BLaER1 treated with 17β-estradiol and CSF1 and Interleukin-3, amounts not matched to agents 10 nM and 100 nM (cell line): ENCODE results near the gene SRSF11.

ENCODE experiments used
- H3K27ac ChIP-seq, 11 experiments: shearing (Covaris generic); formaldehyde crosslinking; 2 replicates each; pipeline ENCODE4 v1.8.1; 2022
- H3K27me3 ChIP-seq, 11 experiments: shearing (Covaris generic); formaldehyde crosslinking; 2 replicates each; pipeline ENCODE4 v1.8.1; 2022
- H3K36me3 ChIP-seq, 11 experiments: shearing (Covaris generic); formaldehyde crosslinking; 2 replicates each; pipeline ENCODE4 v1.8.1; 2022
- H3K4me1 ChIP-seq, 10 experiments: shearing (Covaris generic); formaldehyde crosslinking; 2 replicates each; pipeline ENCODE4 v1.8.1; 2022
- H3K4me2 ChIP-seq, 11 experiments: shearing (Covaris generic); formaldehyde crosslinking; 2 replicates each; pipeline ENCODE4 v1.8.1; 2022
- H3K4me3 ChIP-seq, 10 experiments: shearing (Covaris generic); formaldehyde crosslinking; 2 replicates each; pipeline ENCODE4 v1.8.1; 2022
- H3K9ac ChIP-seq, 11 experiments: shearing (Covaris generic); formaldehyde crosslinking; 2 replicates each; pipeline ENCODE4 v1.8.1; 2022
- H3K9me3 ChIP-seq, 11 experiments: shearing (Covaris generic); formaldehyde crosslinking; replicated peaks in 1 of 11; 2 replicates each; pipeline ENCODE4 v1.8.1; 2022
- H4K20me1 ChIP-seq, 11 experiments: shearing (Covaris generic); formaldehyde crosslinking; 2 replicates each; pipeline ENCODE4 v1.8.1; 2022
- Cebpa-rat ChIP-seq, 11 experiments: shearing (Covaris generic); IDR thresholded peaks; 2 replicates each; pipeline ENCODE4 v1.8.1; 2022

SRSF11 gene

GRCh38 chr1:70278710-70279109 is 57.5 kb downstream of the SRSF11 start:
- TF ChIP-seq Cebpa-rat (IDR thresholded peaks at IDR 0.05) = no peak
- H3K4me2 ChIP-seq = no peak overlapping the region
- no peaks in the 10 kb centered on the region for H3K27me3 ChIP-seq
- peaks cover 28 to 96% (median 59%) of the 10 kb centered on the region in 11 experiments for H3K36me3 ChIP-seq
- no peaks in the 10 kb centered on the region for H3K4me1 ChIP-seq
- H3K27ac ChIP-seq = no peak overlapping the region
- peaks cover 0 to 5% (median 0%) of the 10 kb centered on the region in 11 experiments; a peak in 2 of 22 replicates for H4K20me1 ChIP-seq
- no peak overlapping the region for H3K4me3 ChIP-seq
- no peaks in the 10 kb centered on the region for H3K9me3 ChIP-seq
- H3K9ac ChIP-seq = no peak overlapping the region

GRCh38 chr1:70284366-70284765 is 63.2 kb downstream of the SRSF11 start:
- Histone ChIP-seq H3K9me3 (no peaks in the 10 kb centered on the region), H4K20me1 (peaks cover 0 to 3% (median 0%) of the 10 kb centered on the region in 11 experiments; a peak in 2 of 22 replicates), H3K4me2 (no peak overlapping the region), H3K27ac (no peak overlapping the region), H3K36me3 (peaks cover 33 to 92% (median 46%) of the 10 kb centered on the region in 11 experiments; a peak in 21 of 22 replicates), H3K27me3 (no peaks in the 10 kb centered on the region), H3K4me3 (no peak overlapping the region), H3K4me1 (no peaks in the 10 kb centered on the region), H3K9ac (no peak overlapping the region)
- TF ChIP-seq Cebpa-rat (IDR thresholded peaks at IDR 0.05) = no peak

- Histone ChIP-seq H3K9me3 (no peaks in the 10 kb centered on the region), H3K9ac (no peak overlapping the region), H3K36me3 (peaks cover 43 to 92% (median 53%) of the 10 kb centered on the region in 11 experiments), H3K4me2 (no peak overlapping the region), H3K27me3 (no peaks in the 10 kb centered on the region), H3K27ac (no peak overlapping the region), H3K4me3 (no peak overlapping the region), H3K4me1 (no peaks in the 10 kb centered on the region), H4K20me1 (peaks cover 0 to 3% (median 0%) of the 10 kb centered on the region in 11 experiments; a peak in 1 of 22 replicates)
- no peak for TF ChIP-seq Cebpa-rat (IDR thresholded peaks at IDR 0.05)
Observed at GRCh38 chr1:70286453-70286852, 65.3 kb downstream of the SRSF11 start.

- no peaks in the 10 kb centered on the region for H3K27me3 ChIP-seq
Observed at GRCh38 chr1:70288166-70288565, 67.0 kb downstream of the SRSF11 start.

GRCh38 chr1:70290218-70290617 is 69.0 kb downstream of the SRSF11 start:
- no peak for TF ChIP-seq Cebpa-rat (IDR thresholded peaks at IDR 0.05)
- no peaks in the 10 kb centered on the region for H3K27me3 ChIP-seq
- no peak overlapping the region for H3K27ac ChIP-seq
- H3K9ac ChIP-seq = no peak overlapping the region
- H3K4me3 ChIP-seq = no peak overlapping the region
- H4K20me1 ChIP-seq = peaks cover 0 to 7% (median 0%) of the 10 kb centered on the region in 11 experiments; a peak in 3 of 22 replicates
- H3K36me3 ChIP-seq = peaks cover 65 to 94% (median 75%) of the 10 kb centered on the region in 11 experiments
- H3K4me2 ChIP-seq = no peak overlapping the region
- H3K9me3 ChIP-seq = no peaks in the 10 kb centered on the region
- H3K4me1 ChIP-seq = no peaks in the 10 kb centered on the region

More at GRCh38 chr1:70288166-70288565, 67.0 kb downstream of the SRSF11 start:
- Histone ChIP-seq H3K4me3 (no peak overlapping the region), H3K27ac (no peak overlapping the region), H3K4me1 (no peaks in the 10 kb centered on the region), H3K36me3 (peaks cover 47 to 92% (median 58%) of the 10 kb centered on the region in 11 experiments), H3K9ac (no peak overlapping the region), H3K9me3 (no peaks in the 10 kb centered on the region), H4K20me1 (peaks cover 0 to 3% (median 0%) of the 10 kb centered on the region in 11 experiments; a peak in 2 of 22 replicates), H3K4me2 (no peak overlapping the region)
- no peak for TF ChIP-seq Cebpa-rat (IDR thresholded peaks at IDR 0.05)

GRCh38 chr1:70293186-70293843 is 72.1 kb downstream of the SRSF11 start:
- Histone ChIP-seq H3K4me2 (no peak overlapping the region), H3K4me3 (no peak overlapping the region), H3K9me3 (no peaks in the 10 kb centered on the region), H3K27ac (no peak overlapping the region), H3K4me1 (no peaks in the 10 kb centered on the region), H3K9ac (no peak overlapping the region), H4K20me1 (peaks cover 0 to 7% (median 0%) of the 10 kb centered on the region in 11 experiments; a peak in 3 of 22 replicates), H3K27me3 (no peaks in the 10 kb centered on the region), H3K36me3 (peaks cover 71 to 97% (median 80%) of the 10 kb centered on the region in 11 experiments)
- TF ChIP-seq Cebpa-rat (IDR thresholded peaks at IDR 0.05) = no peak

GRCh38 chr1:70295749-70296148 is 74.6 kb downstream of the SRSF11 start:
- Histone ChIP-seq H3K4me3 (no peak overlapping the region), H3K9ac (no peak overlapping the region), H3K4me2 (no peak overlapping the region), H3K27me3 (no peaks in the 10 kb centered on the region), H3K36me3 (peaks cover 75 to 97% (median 83%) of the 10 kb centered on the region in 11 experiments), H3K9me3 (no peaks in the 10 kb centered on the region), H3K27ac (no peak overlapping the region), H3K4me1 (no peaks in the 10 kb centered on the region), H4K20me1 (peaks cover 0 to 7% (median 0%) of the 10 kb centered on the region in 11 experiments; a peak in 3 of 22 replicates)
- TF ChIP-seq Cebpa-rat (IDR thresholded peaks at IDR 0.05) = no peak

GRCh38 chr1:70299472-70299871 is 78.3 kb downstream of the SRSF11 start:
- Histone ChIP-seq H3K4me2 (no peak overlapping the region), H3K27ac (no peak overlapping the region), H3K9me3 (no peaks in the 10 kb centered on the region), H3K27me3 (no peaks in the 10 kb centered on the region), H3K4me3 (no peak overlapping the region), H3K36me3 (peaks cover 56 to 86% (median 70%) of the 10 kb centered on the region in 11 experiments), H4K20me1 (peaks cover 0 to 3% (median 0%) of the 10 kb centered on the region in 11 experiments; a peak in 1 of 22 replicates), H3K9ac (no peak overlapping the region), H3K4me1 (peaks cover 0 to 8% (median 0%) of the 10 kb centered on the region in 10 experiments; a peak in 3 of 20 replicates)
- no peak for TF ChIP-seq Cebpa-rat (IDR thresholded peaks at IDR 0.05)
